GM18951 (cell line): ENCODE data around the gene TBPL1.
"Not testable (repeated sequence)": the region's sequence is repeated elsewhere in the genome, so short reads cannot be mapped to it uniquely, and the experiment has no call there.

Source experiments
- POLR2A ChIP-seq: IDR thresholded peaks from 4 replicates; pipeline ENCODE4 v1.6.1; 2011; ENCODE audit warnings: mild to moderate bottlenecking; ENCODE audit not compliant: insufficient read length, insufficient read depth; ENCODE audit errors: extremely low read depth
- in situ Hi-C: fragments of 300-500 bp; cut with MboI; formaldehyde crosslinking; loops from one replicate; pipeline ENCODE4 v1.12.0; 2022; ENCODE audit warnings: low sequenced_read_pairs, mixed read lengths, inconsistent platforms; ENCODE audit not compliant: unreplicated experiment

TBPL1 gene

DNA sequence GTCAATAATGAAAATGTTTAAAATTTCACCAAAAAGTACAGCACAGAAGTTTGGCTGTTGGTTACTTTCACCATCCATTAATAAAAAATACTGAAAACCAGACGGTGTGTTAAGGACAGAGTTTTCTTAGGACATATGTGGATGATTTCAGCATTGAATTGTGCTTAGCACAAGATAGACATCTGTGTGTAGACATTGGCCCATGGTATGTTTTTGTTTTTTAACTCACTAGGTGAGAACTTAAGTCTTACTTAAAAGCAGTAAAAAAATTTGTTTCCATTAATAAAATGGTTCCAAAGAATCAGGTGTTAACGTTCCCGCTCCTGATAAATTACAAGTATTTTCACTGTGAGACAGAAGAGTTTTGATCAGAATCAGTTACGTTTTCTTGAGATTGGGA is 4.2 kb downstream of the TBPL1 start:
- in situ Hi-C loops, result no loop called here
- no peak for TF ChIP-seq POLR2A

DNA sequence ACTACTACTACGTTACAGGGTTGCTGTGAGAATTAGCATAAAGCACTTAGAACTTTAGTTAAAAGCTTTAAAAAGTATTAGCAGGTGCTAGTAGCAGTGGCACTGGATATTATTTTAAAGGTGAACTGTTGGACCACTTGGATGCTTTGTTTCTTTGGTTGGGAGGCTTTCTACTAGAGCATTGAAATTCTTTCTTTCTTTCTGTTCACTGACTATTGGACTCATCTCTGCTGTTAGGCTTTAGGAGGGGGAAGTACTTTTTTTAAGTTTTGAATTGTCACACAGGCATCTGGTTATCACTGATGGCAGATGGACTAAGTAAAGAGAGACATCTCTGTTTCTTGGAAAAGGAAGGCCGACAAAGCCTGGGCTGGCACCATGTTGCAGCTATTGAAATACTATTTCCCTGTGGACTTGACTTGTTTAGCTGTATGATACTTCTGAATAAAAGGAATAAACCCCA is 4.8 kb downstream of the TBPL1 start:
- in situ Hi-C loops, result no loop called here

GRCh38 chr6:133958791-133959190 is 5.8 kb downstream of the TBPL1 start:
- TF ChIP-seq POLR2A, result no peak

More for the DNA sequence above, 4.8 kb downstream of the TBPL1 start:
- TF ChIP-seq POLR2A, result no peak

DNA sequence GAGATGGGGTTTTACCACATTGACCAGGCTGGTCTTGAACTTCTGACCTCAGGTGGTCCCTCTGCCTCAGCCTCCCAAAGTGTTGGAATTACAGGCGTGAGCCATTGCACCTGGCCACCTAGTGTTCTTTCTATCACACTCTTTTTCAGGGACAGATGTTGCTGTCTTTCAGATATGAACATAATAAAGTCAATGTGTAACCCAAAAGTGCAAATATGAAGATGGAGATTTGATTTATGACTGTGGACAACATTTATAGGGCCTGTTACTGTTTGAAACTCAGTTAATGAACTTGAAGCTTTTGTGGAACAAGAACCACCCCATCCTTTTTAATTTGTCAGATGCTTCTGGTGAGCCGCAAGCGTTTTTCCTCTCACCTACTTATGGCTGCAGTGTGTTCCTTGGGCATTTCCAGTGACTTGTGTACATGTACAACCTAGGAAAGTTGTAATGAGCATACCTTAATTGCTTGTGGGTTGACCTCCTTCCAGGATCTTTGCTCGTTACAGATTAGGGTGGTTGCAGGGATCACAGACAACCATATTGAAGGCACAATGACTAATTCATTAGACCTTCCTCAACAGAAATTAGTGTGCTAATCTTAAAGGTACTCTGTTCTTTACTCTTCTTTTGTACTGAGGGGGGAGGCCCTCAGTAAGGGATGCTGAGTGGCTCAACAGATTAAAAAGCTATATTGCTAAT is 6.8 kb downstream of the TBPL1 start:
- TF ChIP-seq POLR2A, result no peak
- in situ Hi-C loops, result no loop called here

More at GRCh38 chr6:133958791-133959190, 5.8 kb downstream of the TBPL1 start:
- in situ Hi-C loops, result no loop called here

DNA sequence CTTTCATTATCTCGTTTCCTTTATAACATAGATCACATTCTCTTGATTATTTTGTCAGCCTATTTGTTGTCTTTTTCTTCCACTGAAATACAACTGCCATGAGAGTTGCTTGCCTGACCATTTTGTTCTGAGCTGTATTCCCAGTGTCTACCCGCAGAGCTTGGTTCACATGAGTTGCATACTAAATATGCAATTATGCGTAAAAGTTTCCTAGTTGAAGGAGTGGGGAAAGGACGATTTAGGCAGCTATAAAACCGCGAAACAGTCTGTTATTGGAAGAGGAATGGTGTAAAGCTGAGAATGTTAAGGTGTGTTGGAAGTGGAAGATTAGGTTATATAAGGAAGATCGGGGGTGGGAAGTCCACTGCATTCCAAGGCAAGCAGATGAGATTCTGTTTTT is 8.8 kb downstream of the TBPL1 start:
- in situ Hi-C loops, result no loop called here
- TF ChIP-seq POLR2A, result no peak

DNA sequence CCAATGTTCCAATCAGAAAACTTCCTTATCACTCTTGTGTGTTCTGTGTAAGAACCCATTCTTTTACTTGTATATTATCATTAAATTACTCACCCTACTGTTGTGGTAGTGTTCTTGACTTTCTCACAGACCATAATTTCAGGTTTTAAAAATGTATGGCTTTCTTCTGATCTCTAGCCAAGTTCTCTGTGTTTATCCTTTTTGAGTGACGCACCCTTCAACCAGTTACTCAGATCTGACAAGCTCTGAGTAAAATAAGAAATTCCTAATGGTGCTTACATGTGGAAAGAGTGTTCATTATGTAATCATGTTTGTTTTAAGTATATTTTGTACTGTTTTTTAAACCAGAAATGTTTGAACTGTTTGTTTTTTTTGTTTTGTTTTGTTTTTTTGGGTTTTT is 11.0 kb downstream of the TBPL1 start:
- in situ Hi-C loops, result no loop called here
- TF ChIP-seq POLR2A, result no peak

DNA sequence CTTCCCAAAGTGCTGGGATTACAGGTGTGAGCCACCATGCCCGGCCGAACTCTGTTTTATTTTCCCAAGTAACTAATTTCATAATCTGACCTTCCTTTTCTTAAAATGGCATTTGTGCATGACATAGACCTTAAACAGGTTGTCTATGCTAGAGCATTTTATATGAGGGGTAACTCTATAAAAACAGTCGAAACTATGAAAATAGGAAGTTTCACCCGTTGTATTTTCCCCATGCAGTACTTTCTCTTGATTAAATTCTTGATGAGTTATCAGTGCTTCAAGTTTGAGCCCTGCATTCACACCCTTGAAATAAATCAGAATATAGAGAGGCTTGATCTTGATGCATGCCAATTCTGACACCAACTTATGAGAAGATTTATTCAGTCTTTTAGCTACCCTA is 11.7 kb downstream of the TBPL1 start:
- in situ Hi-C loops, result no loop called here
- no peak for TF ChIP-seq POLR2A

DNA sequence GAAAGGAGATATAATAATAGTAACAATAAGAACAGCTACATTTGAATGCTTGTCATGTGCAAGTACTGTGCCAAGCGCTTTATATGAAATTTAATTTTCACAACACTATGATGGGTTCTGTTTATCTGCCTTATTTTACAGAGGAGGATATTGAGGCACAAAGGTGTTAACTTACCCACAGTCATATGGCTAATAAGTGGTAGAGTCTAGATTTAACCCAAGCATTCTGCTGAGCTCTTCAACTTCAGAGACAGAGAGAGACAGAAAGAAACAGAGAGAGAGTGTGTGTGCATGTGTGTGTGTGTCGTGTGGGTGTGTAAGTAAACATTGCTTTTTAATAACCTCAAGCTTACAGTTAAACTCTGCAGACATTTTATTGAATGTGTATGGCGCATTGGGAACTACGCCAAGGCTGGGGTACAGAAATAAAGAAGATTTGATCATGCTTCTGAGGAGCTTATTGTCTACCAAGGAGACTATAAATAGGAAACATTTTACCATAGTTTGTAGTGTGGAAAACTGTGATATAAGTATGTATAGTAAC is 12.9 kb downstream of the TBPL1 start:
- in situ Hi-C loops, result no loop called here
- no peak for TF ChIP-seq POLR2A

GRCh38 chr6:133966654-133967329 is 13.8 kb downstream of the TBPL1 start:
- TF ChIP-seq POLR2A, result no peak
- in situ Hi-C loops, result no loop called here

DNA sequence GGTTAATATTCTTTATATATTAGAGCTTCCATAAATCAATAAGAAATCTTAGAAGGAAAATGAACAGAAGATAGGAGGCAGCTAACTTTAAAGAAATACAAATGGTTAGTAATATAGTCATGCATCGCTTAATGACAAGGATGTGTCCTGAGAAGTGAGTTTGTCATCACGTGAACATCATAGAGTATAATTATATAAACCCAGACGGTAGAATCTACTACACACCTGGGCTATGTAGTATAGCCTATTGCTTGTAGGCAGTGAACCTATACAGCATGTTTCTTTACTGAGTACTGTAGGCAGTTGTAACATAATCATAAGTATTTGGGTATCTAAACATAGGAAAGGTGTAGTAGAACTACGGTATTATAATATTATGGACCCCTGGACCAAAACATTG is 14.3 kb downstream of the TBPL1 start:
- no peak for TF ChIP-seq POLR2A
- in situ Hi-C loops, result no loop called here

- in situ Hi-C loops, result not testable (repeated sequence)
These were observed 14.8 kb downstream of the TBPL1 start for GRCh38 chr6:133967835-133968234.

- in situ Hi-C loops, result no loop called here
These were observed 16.4 kb downstream of the TBPL1 start for GRCh38 chr6:133969285-133969920.

DNA sequence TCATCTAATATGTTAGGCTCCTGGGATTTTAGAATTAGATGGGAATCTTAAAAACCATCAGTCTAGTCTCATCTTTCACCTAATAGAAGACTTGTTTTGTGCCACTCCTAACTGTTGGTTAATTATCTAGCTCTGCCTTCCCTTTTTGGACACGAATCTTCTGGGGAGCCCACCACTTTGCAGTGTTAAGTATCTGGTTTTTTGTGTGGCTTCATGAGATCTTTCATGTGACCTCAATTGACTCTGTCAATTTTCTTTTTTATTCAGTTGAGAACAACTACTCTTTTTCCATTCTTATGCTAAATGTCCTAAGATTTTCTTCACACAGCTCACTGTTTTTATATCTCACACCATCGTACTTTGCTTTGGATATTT is 16.9 kb downstream of the TBPL1 start:
- in situ Hi-C loops, result no loop called here

More at GRCh38 chr6:133969285-133969920, 16.4 kb downstream of the TBPL1 start:
- no peak for TF ChIP-seq POLR2A

More for the DNA sequence above, 16.9 kb downstream of the TBPL1 start:
- no peak for TF ChIP-seq POLR2A
